ENCODE results near the gene KMT2D.

GRCh38 chr12:49054096-49054495, 6.5 kb downstream of the KMT2D start:
- TF ChIP-seq CTCF (IDR thresholded peaks at IDR 0.05; ENCODE audit: borderline replicate concordance, extremely low read depth, low read length, poor library complexity, severe bottlenecking) (no peak), EZH2 (IDR thresholded peaks at IDR 0.05; ENCODE audit: borderline replicate concordance, low read depth, low read length, severe bottlenecking) (no peak)

Data from DND-41 (cell line).